HG02610 (cell line): ENCODE data around the gene PTTG1.

Source experiments
- ATAC-seq: cut with Tn5 transposase; IDR thresholded peaks from one replicate; pipeline ENCODE4 v1.9.1; 2021; ENCODE audit warnings: mild to moderate bottlenecking, moderate library complexity; ENCODE audit not compliant: unreplicated experiment

Gene PTTG1

DNA sequence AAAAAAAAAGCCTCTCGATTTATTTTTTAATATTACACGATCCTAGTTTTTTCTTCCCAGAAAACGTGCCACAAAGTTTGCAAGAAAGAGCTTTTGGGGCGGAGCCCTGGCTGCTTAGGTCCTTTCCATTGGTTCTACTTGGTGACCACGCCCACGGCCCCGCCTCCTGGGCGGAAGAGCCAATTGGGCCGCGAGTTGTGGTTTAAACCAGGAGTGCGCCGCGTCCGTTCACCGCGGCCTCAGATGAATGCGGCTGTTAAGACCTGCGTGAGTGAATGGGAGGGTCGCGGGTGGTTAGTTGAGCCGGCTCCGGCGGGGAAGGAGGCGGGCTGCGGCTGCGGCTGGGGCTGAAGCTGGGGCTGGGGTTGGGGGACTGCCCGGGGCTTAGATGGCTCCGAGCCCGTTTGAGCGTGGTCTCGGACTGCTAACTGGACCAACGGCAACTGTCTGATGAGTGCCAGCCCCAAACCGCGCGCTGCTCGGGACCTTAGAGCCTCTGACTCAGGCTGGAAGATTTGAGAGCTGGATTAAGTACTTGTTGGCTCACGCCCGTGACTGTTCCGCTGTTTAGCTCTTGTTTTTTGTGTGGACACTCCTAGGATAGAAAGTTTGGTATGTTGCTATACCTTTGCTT is at the start of gene PTTG1:
Gene PTTG1, plus strand, starts transcription at position 231 of the 634 bp plus-strand sequence. CDS start 458 bp downstream, outside the sequence.
- ATAC-seq, result peak; percentile 71

DNA sequence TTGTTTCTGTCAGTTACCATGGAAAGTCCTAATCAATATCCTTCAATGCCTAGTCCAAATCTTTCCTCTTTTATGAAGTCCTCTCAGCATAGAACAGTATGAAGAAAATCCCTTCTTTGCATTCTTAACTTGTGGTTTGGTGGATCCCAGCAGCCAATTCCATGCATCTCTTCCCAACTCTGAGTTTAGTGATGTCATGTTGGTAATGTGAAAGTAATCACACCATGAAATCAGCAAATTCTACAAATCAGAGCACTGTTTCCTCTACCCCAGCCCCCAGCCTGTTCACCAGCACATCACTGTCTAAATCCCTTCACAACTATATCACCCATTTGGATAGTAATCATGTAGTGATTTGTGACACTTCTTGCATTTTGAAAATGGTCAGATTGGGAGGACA is 46.5 kb upstream of the PTTG1 start:
- ATAC-seq, result no peak

DNA sequence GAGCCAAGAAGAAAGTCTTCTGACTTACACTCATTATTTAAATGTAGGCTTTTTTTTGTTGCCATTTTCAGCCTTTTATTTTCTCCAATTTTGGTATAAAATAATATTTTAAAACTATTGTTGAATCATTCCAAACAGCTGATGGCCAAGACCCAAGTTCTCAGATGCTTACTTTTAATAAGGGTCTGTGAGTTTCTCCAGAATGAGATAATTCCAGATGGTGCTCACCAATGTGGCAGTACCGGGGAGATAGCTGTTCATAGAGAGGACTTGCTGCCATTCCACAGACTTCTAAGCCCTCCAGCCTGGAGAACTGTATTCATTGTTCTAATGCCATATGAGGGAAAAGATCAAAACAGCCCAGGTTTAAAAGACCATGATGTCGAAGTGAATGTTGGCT is 46.0 kb upstream of the PTTG1 start:
- ATAC-seq, result no peak

DNA sequence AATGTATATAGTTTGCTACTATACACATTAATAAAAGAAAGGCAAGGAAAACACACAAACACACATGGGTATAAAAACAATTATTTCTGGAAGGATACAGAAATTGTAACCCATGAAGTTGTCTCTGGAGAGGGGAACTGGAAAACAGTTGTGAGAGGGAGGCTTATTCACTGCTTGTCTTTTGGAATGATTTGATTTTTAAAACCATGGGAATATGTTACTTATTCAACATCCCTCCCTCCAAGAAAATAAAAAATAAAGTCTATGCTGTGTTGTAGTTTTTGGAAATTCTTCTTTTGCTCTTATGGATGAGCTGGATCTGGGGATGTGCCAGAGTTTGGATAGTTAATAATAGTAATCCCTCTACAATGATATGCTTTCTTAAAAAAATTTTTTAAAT is 45.2 kb upstream of the PTTG1 start:
- ATAC-seq, result no peak

DNA sequence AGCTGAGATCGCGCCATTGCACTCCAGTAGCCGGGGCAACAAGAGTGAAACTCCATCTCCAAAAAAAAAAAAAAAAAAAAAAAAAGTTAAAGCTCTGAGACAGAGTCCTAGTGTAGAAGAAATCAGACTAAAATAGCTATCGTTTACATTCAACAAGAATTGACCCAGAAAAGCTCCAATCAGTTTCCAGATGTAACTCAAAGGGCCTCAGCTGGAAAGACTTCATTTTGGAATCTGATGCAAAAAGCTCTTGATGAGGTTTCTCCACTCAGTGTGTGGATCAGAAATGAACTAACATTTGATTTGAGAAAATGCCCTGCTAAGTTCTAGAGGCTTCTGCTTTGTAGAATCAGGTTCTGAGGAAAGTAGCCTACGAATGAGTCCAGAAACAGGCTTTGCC is 44.0 kb upstream of the PTTG1 start:
- ATAC-seq, result no peak

DNA sequence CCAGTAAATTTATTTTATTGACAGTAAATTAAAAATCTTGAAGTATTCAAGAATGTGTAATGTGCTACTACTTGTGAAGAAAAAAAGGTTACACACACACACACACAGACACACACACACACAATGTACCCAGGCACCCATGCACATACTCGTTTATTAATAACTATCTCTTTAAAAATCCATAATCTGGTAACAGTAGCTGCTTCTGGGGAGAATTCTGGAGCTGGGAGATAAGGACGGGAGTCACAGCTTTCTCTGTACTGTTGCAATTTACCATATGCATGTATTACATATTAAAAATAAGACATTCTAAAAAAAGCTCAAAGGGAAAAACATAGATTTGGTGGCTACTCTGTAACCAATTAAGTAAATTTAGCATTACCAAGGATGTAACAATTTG is 43.3 kb upstream of the PTTG1 start:
- ATAC-seq, result no peak

DNA sequence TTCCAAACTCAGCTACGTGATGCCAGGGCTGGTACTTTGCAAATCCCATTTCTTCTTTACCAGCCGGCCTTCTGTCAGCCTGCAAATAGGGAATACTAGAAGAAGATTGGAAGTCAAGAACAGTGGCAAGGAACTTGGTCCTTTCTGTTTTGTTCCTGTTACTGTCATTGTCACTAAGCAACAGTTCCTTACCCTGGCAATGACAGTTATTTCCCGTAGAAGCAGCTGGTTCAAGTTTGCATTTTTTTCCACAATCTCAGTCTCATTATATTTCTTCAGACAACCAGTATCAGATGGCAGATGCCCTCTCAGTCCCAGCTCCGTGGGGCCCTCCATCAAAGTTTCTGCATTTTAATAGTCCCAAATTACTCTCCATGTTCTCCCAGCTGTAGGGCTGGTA is 42.1 kb upstream of the PTTG1 start:
- no peak for ATAC-seq

DNA sequence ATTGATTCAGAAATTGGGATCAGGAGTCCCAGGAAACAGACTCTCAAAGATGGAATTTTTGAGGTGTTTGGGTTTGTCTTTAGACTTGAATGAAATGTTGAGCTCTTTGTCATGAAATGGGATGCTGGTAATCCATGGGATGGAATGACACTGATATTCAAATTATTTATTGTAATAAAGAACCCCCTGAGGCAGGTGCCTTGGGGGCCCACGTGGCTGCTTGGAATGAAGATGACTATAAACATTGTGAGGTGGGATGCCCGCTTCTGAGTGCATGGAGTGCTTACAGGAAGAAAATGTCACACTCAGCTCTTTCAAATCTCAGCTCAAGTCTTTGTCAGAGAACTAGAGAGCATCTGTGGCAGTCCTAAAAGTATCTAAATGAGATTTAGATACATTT is 41.6 kb upstream of the PTTG1 start:
- no peak for ATAC-seq

DNA sequence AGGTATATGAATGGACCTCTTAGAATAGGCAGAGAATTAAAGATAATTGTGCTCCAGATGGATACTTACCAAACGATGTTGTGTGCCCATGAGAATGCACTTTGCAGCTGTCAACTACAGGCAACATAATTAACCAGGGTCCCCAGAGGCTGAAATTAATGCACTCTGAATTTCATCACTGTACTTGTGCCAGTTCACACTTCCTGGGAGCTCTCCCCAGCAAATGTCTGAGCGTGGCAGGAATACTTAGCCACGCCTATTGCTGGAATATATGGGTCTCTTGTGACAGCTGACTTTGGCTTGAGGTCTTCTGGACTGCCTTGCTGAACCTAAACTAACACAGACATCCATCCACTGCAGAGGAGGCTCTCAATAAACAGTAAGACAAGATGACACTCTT is 39.3 kb upstream of the PTTG1 start:
- ATAC-seq, result no peak

DNA sequence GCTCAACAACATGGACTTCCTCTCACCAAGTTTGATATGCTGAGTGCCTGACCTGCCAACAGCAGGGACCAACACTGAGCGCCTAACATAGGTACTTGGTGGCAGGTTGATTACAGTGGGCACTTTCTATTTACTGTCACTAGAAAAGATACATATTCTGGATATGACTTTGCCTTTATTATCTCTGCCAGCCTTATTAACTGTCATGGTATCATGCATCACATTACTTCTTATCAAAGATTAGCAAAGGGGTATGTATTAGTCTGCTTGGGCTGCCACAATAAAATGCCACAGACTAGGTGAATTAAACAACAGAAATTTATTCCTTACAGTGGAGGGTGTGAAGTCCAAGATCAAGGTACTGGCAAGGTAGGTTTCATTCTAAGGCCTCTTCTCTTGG is 37.0 kb upstream of the PTTG1 start:
- ATAC-seq, result no peak

DNA sequence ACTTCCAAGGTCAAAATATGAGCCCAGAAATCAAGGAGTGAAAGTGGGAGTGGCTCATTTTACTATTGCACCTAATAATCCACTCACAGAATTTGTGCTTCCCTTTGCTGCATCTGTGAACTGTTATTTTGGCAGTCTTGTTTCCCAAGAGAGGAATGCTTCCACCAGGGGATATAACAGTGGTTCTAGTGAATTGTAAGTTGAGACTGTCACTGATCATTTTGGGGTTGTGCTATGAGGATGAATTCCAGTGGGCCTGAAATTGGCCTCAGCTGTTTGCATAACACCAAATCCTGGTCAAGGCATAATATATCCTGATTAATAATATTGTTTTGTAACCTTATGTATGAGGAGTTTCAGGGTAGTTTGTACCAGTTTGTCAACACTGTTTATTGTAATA is 36.2 kb upstream of the PTTG1 start:
- ATAC-seq, result no peak

DNA sequence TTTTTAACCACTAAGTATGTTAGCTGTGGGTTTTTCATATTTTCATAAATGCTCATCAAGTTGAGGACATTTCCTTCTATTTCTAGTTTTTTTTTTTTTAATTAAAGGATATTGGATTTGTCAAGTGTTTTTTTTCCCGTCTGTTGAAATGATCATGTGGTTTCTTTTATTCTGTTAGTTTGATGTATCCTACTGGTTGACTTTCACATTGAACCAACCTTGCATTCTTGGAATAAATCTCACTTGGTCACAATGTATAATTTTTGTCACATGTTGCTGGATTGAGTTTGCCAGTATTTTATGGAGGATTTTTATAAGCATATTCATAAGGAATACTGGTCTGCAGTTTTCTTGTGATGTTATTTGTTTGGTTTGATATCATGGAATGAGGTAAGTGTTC is 34.2 kb upstream of the PTTG1 start:
- no peak for ATAC-seq

DNA sequence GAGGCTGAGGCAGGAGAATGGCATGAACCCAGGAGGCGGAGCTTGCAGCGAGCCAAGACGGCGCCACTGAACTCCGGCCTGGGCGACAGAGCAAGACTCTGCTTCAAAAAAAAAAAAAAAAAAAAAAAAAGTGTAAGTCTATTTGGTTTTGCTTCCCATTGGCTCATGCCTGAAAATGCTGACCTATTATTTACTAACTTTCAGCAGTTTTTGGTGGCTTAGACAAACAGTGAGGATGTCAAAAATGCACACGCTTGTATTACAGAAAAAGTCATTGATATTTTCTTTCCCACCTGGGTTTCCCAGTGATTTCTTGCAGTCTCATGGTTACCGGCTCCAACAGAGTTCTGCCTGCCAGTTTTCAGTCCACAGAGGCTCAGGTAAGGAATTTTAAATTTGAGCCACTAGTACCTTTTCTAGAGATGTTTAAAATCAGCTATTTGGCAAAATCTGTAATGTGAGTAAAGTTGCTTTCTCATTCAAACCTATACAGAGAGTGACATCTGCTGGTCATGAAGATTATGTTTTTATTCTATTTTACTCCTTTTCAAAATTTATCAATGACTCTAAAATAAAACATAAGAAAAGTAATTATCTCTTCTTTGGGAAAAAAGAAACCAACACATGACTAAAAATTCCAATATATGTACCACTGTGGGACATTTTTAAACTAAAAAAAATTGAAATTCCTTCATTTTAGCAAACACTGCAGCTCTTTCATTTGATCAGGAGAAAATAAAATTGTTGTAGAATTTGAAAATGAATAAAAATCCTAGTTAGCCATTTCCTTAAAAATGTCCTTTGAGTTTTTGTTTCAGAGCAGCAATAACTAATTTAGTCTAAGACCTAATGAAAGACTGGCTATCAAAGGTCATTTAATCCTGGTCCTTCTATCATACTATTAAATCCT is 30.6 kb upstream of the PTTG1 start:
- no peak for ATAC-seq

DNA sequence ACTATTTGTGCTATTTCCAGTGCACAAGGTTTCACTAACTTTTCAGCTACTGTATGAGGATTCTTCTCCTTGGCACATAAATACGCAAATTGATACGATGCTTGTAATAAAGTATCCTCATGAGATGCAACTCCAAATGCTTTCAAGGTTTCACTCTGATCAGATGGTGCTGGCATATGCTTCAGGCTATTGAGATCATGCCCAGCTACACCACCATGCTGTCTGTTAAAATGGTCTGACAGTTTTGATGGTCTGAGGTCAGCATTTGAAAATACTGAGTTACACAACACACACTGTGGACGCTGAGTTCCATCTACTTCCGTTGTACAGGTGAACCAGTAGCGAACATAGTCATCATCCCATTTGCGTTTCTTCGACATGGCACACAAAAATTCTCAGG is 26.5 kb upstream of the PTTG1 start:
- no peak for ATAC-seq

DNA sequence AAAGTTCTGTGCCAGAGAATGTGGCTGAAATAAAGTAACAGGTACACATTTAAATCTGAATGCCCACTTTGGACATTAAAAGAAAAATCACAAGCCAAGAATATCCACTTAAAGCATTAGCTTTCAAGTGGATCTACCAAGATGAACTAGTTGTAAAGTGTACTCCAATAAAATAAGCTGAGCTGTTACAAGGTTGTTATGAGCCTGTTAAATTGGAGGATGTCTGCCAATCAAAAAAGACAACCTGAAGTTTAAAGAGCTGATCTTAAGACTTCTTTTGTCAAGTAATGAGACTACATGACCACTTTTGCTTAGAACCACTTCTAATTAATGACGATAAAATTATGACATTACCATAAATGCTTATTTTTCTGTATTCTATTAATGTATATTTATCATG is 24.2 kb upstream of the PTTG1 start:
- no peak for ATAC-seq

DNA sequence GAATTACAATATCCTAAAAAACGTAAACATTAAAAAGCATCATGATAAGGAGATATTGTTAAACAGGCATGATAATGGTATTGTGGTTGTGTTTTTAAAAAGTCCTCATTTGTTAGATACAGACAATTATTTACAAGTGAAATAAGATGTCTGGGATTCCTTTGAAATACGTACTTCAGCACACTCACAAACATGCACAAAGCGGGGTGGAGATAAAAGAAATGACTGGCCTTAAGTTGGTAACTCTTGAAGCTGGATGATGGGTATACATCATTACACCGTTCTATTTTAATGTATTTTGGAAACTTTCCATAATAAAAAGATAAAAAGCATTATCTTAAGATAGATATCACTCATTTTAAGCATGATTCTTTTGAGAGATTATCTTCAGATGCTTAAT is 22.8 kb upstream of the PTTG1 start:
- ATAC-seq, result no peak

DNA sequence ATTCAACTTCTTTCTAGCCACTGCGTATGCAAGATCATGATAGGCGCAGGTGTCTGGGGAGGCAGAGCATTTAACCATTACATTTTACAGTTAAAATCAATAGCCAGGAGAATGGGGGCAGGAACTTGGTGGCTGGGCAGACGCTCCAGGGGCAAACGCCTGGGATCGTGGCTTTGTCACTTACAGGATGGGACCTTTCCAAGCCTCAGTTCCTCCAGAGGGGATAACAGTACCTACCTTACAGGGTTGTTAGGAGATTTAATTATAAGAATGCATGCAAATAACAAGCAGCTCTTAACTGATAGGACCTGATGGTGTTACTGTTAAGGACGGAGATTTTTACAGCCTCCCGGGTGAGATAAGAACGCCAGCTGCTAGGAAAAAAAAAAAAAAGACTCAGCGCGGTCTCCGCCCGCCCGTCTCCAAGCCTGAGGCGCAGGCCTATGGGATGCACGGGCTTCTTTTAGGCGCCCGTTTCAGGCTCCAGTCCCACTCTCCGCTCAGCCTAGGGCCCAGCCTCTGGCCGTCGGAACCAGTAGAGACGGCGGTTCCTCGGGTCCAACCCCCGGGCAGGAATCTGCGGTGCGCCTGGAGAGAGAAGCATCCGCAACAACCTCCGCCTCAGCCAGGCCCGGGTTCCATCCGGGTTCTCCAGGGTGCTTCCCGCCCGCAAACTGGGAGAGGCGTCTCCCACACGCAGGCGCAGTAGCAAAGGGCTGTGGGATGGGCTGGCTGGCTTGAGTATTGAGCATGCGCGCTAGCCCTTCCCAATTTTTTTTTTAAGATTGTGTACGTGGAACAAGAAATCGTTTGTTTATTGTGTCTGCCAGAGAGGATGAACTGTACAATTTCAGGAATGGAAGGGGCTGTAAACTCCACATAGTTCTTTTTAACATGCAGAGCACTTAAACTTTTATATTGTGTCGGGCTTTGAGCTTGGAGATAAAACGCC is 22.0 kb upstream of the PTTG1 start, which contains the start of gene FAM200C:
Gene FAM200C, minus strand, starts transcription at position 653 of the 952 bp plus-strand sequence. CDS start 4,564 bp downstream, outside the sequence.
- ATAC-seq, result peak; percentile 84

DNA sequence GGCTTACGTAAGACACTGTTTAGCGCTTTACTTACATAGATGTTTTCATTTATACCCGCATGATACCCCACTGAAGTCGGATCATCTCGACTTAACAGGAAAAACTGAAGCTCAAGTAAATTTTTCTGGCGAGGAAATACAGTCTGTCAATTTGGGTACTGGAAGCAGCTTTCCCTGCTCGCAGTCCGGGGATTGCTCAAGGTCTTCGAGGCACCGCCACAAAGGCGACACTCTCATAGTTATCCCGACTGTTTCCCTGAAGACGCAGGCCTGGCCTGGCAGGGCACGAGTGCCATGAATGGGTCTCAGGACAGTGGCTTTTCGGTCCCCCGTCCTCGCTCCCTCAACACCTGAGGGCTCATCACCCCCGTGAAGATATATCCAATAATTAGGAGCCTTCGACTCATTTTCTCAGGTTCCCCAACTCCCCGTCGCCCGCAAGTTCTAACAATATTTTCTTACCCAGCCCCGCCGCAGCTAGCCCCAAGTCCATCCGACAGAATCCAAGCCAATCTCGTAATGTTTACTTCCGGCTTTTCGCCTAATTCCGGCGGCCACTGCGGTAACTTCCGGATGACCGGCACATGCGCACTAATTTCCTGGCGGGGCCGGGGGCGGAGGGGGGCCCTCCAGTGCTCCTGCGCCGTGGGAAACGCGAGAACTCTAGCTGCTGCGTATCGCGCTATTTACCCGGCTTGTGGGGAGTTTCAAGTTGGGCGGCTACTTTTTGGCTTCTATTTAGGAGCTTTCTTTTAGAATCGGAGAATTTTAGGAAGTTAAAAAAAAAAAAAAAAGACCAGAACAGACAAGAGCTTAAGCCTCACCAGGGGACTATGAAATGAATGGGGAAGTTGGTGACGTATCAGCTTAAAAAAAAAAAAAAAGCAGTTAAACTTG is 2.8 kb upstream of the PTTG1 start, which contains the start of gene SLU7:
Gene SLU7, minus strand, starts transcription at position 521 of the 897 bp plus-strand sequence. CDS start 3,787 bp downstream, outside the sequence.
- peak; percentile 67 for ATAC-seq

DNA sequence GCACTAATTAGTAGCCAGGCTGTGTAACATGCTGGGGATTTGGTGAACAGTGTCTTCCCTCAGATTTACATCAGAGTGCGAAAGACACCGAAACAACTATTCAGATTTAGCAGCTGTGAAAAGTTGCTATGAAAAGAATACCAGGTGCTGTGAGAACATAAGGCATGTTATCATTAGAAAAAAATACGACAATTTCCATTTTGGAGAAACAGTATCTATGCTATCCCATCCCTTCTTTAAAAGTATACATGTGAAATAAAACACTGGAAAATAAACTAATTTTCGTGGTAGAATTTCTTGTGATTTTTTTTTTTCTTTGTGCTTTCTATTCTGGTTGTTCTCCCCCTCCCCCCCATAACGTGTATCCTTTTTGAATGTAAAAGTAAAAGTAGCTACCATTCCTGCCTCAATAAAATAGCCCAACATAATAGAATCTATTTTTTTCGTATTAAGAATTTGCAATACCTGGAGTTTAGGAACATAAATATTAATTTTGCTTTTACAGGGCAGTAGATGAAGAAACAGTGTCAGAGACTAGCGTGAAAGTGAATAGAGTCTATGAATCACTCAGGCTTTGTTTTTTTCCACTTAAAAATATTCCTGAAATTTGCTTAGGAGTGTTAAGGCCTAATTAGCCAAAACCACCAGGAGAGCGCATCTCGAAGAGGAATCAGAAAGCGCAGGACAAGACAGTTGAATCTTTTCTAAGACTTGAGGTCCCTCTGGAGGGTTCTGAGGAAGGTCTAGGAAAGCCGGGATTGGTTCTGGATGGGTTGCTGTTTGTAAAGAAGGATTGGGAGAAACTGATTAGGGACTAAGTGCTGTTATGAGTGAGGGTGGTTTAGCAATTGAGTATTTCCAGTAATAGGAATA is 2.0 kb upstream of the PTTG1 start:
- no peak for ATAC-seq
